Measurements from ENCODE around the gene ANKS1B.

The ANKS1B gene

DNA sequence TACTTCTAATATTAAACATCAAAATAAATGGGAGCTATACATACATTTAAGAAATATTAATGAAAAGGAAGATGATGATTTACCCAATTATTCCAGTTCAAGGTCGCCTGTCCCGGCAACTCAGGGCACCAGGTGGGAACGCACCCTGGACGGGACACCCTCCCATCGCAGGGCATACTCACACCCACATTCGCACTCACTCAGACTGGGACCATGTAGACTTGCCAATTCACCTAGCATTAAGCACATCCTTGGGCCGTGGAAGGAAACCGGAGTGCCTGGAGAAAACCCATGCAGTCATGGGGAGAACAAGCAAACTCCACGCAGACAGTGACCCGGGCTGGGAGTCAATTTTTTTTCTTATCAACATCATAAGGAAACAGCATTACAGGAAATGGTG is 864.8 kb downstream of the ANKS1B start:
- H3K4me3 ChIP-seq (ENCODE audit: low read length, poor library complexity, severe bottlenecking): no peak overlapping the region
- H3K4me2 ChIP-seq (ENCODE audit: low read depth, low read length, poor library complexity, severe bottlenecking): no peak overlapping the region
- no peaks in the 10 kb centered on the region for H3K36me3 ChIP-seq (ENCODE audit: insufficient read depth, low read length)
- no peaks in the 10 kb centered on the region for H3F3A ChIP-seq (ENCODE audit: low read depth)
- H3K27me3 ChIP-seq (ENCODE audit: insufficient read depth, low read length, poor library complexity, severe bottlenecking): no peaks in the 10 kb centered on the region
- H2AFZ ChIP-seq (ENCODE audit: low read length): no peak overlapping the region
- H3K4me1 ChIP-seq (ENCODE audit: insufficient read depth, low read length, poor library complexity, severe bottlenecking): no peaks in the 10 kb centered on the region
- no peaks in the 10 kb centered on the region for H4K20me1 ChIP-seq (ENCODE audit: insufficient read depth, low read length, poor library complexity, severe bottlenecking)
- TF ChIP-seq, protein P1, sequence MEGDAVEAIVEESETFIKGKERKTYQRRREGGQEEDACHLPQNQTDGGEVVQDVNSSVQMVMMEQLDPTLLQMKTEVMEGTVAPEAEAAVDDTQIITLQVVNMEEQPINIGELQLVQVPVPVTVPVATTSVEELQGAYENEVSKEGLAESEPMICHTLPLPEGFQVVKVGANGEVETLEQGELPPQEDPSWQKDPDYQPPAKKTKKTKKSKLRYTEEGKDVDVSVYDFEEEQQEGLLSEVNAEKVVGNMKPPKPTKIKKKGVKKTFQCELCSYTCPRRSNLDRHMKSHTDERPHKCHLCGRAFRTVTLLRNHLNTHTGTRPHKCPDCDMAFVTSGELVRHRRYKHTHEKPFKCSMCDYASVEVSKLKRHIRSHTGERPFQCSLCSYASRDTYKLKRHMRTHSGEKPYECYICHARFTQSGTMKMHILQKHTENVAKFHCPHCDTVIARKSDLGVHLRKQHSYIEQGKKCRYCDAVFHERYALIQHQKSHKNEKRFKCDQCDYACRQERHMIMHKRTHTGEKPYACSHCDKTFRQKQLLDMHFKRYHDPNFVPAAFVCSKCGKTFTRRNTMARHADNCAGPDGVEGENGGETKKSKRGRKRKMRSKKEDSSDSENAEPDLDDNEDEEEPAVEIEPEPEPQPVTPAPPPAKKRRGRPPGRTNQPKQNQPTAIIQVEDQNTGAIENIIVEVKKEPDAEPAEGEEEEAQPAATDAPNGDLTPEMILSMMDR (conservative IDR thresholded peaks at IDR 0.05; ENCODE audit: low read length): no peak
- no peak for TF ChIP-seq EZH2phosphoT487 (IDR thresholded peaks at IDR 0.05; ENCODE audit: borderline replicate concordance)
- no peaks in the 10 kb centered on the region for H3K9me3 ChIP-seq (ENCODE audit: insufficient read depth, low read depth, low read length)
- H3K79me2 ChIP-seq (ENCODE audit: insufficient read depth, low read length): no peaks in the 10 kb centered on the region
- no peaks in the 10 kb centered on the region for H3K9me2 ChIP-seq (replicated peaks; ENCODE audit: low read depth, low read length)
- H3K9ac ChIP-seq (ENCODE audit: low read depth, low read length, poor library complexity, severe bottlenecking): no peak overlapping the region

DNA sequence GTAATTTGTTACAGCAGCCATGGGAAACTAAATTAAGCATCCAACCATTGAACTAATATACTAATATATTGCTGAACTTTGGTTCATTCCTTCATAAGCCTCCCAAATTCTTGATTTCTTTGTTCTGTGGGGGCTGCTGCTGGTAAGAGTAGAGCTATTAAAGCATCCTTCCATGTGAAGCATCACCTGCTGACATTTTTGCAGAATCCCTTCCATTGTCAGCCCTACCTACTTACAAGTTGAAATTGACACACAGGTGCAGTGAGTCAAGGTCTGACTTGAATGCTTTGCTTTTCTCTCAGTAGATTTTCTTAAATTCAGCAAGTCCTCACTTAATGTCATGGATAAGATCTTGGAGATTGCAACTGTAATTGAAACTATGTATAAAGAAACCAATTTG is 865.3 kb downstream of the ANKS1B start:
- H3K79me2 ChIP-seq (ENCODE audit: insufficient read depth, low read length): no peaks in the 10 kb centered on the region
- no peak for TF ChIP-seq EZH2phosphoT487 (IDR thresholded peaks at IDR 0.05; ENCODE audit: borderline replicate concordance)
- TF ChIP-seq, protein P1 (conservative IDR thresholded peaks at IDR 0.05; ENCODE audit: low read length): no peak

DNA sequence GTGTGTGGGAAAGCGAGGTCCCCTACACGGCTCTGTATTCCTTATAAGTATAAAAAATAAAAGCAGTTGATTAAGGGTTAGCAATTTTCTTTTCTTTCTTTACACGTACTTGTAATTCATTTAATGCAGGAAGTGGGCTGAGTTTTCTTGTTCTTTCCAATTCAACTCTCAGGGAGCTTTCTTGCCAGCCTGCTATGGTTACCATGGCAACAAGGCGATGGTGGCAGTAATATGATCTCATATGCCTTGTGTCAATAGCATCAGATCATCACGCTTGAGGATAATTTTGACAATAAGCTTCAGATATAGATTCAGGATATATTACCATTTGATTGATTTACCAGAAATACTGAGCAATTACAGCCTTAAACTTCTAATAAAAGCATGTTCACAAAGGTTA is 873.1 kb downstream of the ANKS1B start:
- H3K4me2 ChIP-seq (ENCODE audit: low read depth, low read length, poor library complexity, severe bottlenecking): no peak overlapping the region
- H3K4me3 ChIP-seq (ENCODE audit: low read length, poor library complexity, severe bottlenecking): no peak overlapping the region
- no peaks in the 10 kb centered on the region for H3K27me3 ChIP-seq (ENCODE audit: insufficient read depth, low read length, poor library complexity, severe bottlenecking)
- no peaks in the 10 kb centered on the region for H3K9me2 ChIP-seq (replicated peaks; ENCODE audit: low read depth, low read length)
- TF ChIP-seq EZH2phosphoT487 (IDR thresholded peaks at IDR 0.05; ENCODE audit: borderline replicate concordance): no peak
- TF ChIP-seq, protein P1 (conservative IDR thresholded peaks at IDR 0.05; ENCODE audit: low read length): no peak
- H3K9me3 ChIP-seq (ENCODE audit: insufficient read depth, low read depth, low read length): no peaks in the 10 kb centered on the region
- H3K36me3 ChIP-seq (ENCODE audit: insufficient read depth, low read length): no peaks in the 10 kb centered on the region
- H2AFZ ChIP-seq (ENCODE audit: low read length): no peak overlapping the region
- no peaks in the 10 kb centered on the region for H3K79me2 ChIP-seq (ENCODE audit: insufficient read depth, low read length)
- H3K9ac ChIP-seq (ENCODE audit: low read depth, low read length, poor library complexity, severe bottlenecking): no peak overlapping the region
- H3K4me1 ChIP-seq (ENCODE audit: insufficient read depth, low read length, poor library complexity, severe bottlenecking): no peaks in the 10 kb centered on the region
- no peaks in the 10 kb centered on the region for H3F3A ChIP-seq (ENCODE audit: low read depth)
- no peaks in the 10 kb centered on the region for H4K20me1 ChIP-seq (ENCODE audit: insufficient read depth, low read length, poor library complexity, severe bottlenecking)

More for the DNA sequence above, 865.3 kb downstream of the ANKS1B start:
- H3K4me2 ChIP-seq (ENCODE audit: low read depth, low read length, poor library complexity, severe bottlenecking): no peak overlapping the region
- H3K4me1 ChIP-seq (ENCODE audit: insufficient read depth, low read length, poor library complexity, severe bottlenecking): no peaks in the 10 kb centered on the region
- H3K9me3 ChIP-seq (ENCODE audit: insufficient read depth, low read depth, low read length): no peaks in the 10 kb centered on the region
- H3K9ac ChIP-seq (ENCODE audit: low read depth, low read length, poor library complexity, severe bottlenecking): no peak overlapping the region
- no peak overlapping the region for H3K4me3 ChIP-seq (ENCODE audit: low read length, poor library complexity, severe bottlenecking)
- no peaks in the 10 kb centered on the region for H3K36me3 ChIP-seq (ENCODE audit: insufficient read depth, low read length)
- no peaks in the 10 kb centered on the region for H3F3A ChIP-seq (ENCODE audit: low read depth)
- no peaks in the 10 kb centered on the region for H4K20me1 ChIP-seq (ENCODE audit: insufficient read depth, low read length, poor library complexity, severe bottlenecking)
- H3K27me3 ChIP-seq (ENCODE audit: insufficient read depth, low read length, poor library complexity, severe bottlenecking): no peaks in the 10 kb centered on the region
- H3K9me2 ChIP-seq (replicated peaks; ENCODE audit: low read depth, low read length): no peaks in the 10 kb centered on the region
- H2AFZ ChIP-seq (ENCODE audit: low read length): no peak overlapping the region
